ENCODE data around the gene CAMK1D. TPM values are rescaled to one million over a fixed set of nuclear protein-coding genes. Genes with fewer than 3 reads are reported as not detected.

Gene CAMK1D
- total and polyA plus RNA-seq, 2 experiments from 2014 or later, result 4.6 to 7.2 TPM

GRCh38 chr10:12409613-12410012 is 60.3 kb downstream of the CAMK1D start:
- no peaks in the 10 kb centered on the region; the same call in 1 of the 2 replicates for H4K20me1 ChIP-seq (replicated peaks; ENCODE audit: insufficient read depth)
- H3K4me2 ChIP-seq, result no peak overlapping the region
- H3K27me3 ChIP-seq (ENCODE audit: insufficient read depth), result no peaks in the 10 kb centered on the region
- H3K4me1 ChIP-seq (ENCODE audit: insufficient read depth), result no peaks in the 10 kb centered on the region
- H3K27ac Mint-ChIP-seq, result no peak overlapping the region
- H3K4me3 ChIP-seq, result no peak overlapping the region
- H3K79me2 ChIP-seq (replicated peaks; ENCODE audit: insufficient read depth), result no peaks in the 10 kb centered on the region
- no peaks in the 10 kb centered on the region for H3K36me3 ChIP-seq (ENCODE audit: insufficient read depth)
- H3F3A ChIP-seq (replicated peaks; ENCODE audit: low read depth), result no peaks in the 10 kb centered on the region
- no peaks in the 10 kb centered on the region; the same call in 1 of the 2 replicates for H3K9me2 ChIP-seq (ENCODE audit: insufficient read depth)
- no peaks in the 10 kb centered on the region for H3K9me3 Mint-ChIP-seq
- no peak overlapping the region for H3K27ac ChIP-seq (ENCODE audit: low read depth)
- DNase-seq (ENCODE audit: low spot score), result no peak
- H3K36me3 Mint-ChIP-seq (ENCODE audit: low read depth), result no peaks in the 10 kb centered on the region; the same call in 2 of the 3 replicates
- H3K4me1 Mint-ChIP-seq, result peaks cover 8% of the 10 kb centered on the region; the same call in 2 of the 3 replicates
- no peaks in the 10 kb centered on the region for H3K27me3 Mint-ChIP-seq (ENCODE audit: insufficient read depth, low read depth, poor library complexity)
- ATAC-seq, result no peak
- TF ChIP-seq, protein P1, sequence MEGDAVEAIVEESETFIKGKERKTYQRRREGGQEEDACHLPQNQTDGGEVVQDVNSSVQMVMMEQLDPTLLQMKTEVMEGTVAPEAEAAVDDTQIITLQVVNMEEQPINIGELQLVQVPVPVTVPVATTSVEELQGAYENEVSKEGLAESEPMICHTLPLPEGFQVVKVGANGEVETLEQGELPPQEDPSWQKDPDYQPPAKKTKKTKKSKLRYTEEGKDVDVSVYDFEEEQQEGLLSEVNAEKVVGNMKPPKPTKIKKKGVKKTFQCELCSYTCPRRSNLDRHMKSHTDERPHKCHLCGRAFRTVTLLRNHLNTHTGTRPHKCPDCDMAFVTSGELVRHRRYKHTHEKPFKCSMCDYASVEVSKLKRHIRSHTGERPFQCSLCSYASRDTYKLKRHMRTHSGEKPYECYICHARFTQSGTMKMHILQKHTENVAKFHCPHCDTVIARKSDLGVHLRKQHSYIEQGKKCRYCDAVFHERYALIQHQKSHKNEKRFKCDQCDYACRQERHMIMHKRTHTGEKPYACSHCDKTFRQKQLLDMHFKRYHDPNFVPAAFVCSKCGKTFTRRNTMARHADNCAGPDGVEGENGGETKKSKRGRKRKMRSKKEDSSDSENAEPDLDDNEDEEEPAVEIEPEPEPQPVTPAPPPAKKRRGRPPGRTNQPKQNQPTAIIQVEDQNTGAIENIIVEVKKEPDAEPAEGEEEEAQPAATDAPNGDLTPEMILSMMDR (conservative IDR thresholded peaks at IDR 0.05; ENCODE audit: low read depth in 2 of 2), result no peak
- TF ChIP-seq POLR2AphosphoS5 (IDR thresholded peaks at IDR 0.05; ENCODE audit: low read depth), result no peak
- TF ChIP-seq EZH2 (IDR thresholded peaks at IDR 0.05; ENCODE audit: low read depth, unreplicated experiment), result no peak
- no peak for TF ChIP-seq ZNF331 (CRISPR knock-in tag; IDR thresholded peaks at IDR 0.05; ENCODE audit: low read depth)
- no peak for TF ChIP-seq ETS1 (IDR thresholded peaks at IDR 0.05)
- TF ChIP-seq STAT1 (IDR thresholded peaks at IDR 0.05; ENCODE audit: unreplicated experiment), result no peak
- TF ChIP-seq NANOG (IDR thresholded peaks at IDR 0.05; ENCODE audit: borderline replicate concordance), result no peak
- TF ChIP-seq CREB1 (CRISPR knock-in tag; IDR thresholded peaks at IDR 0.05; ENCODE audit: low read depth), result no peak
- TF ChIP-seq ZNF114 (CRISPR knock-in tag; IDR thresholded peaks at IDR 0.05), result no peak
- no peak for TF ChIP-seq REST (IDR thresholded peaks at IDR 0.05; ENCODE audit: unreplicated experiment)
- TF ChIP-seq ZNF462 (CRISPR knock-in tag; IDR thresholded peaks at IDR 0.05), result no peak
- no peak for TF ChIP-seq JUNB (IDR thresholded peaks at IDR 0.05; ENCODE audit: unreplicated experiment)
- TF ChIP-seq EZH2phosphoT487 (IDR thresholded peaks at IDR 0.05; ENCODE audit: unreplicated experiment), result no peak
- H3K4me3 Mint-ChIP-seq, result no peak overlapping the region
- no peak overlapping the region for H2AFZ ChIP-seq
